ENCODE data around the gene MTIF2. TPM values are rescaled to one million over a fixed set of nuclear protein-coding genes. Genes with fewer than 3 reads are reported as not detected.
A peak's percentile ranks its signal among the peaks of the same experiment; 100 is the strongest.
"Not testable (repeated sequence)": the region's sequence is repeated elsewhere in the genome, so short reads cannot be mapped to it uniquely, and the experiment has no call there.

The MTIF2 gene
- total RNA-seq, 1 experiment from 2014 or later, result 49.6 TPM

DNA sequence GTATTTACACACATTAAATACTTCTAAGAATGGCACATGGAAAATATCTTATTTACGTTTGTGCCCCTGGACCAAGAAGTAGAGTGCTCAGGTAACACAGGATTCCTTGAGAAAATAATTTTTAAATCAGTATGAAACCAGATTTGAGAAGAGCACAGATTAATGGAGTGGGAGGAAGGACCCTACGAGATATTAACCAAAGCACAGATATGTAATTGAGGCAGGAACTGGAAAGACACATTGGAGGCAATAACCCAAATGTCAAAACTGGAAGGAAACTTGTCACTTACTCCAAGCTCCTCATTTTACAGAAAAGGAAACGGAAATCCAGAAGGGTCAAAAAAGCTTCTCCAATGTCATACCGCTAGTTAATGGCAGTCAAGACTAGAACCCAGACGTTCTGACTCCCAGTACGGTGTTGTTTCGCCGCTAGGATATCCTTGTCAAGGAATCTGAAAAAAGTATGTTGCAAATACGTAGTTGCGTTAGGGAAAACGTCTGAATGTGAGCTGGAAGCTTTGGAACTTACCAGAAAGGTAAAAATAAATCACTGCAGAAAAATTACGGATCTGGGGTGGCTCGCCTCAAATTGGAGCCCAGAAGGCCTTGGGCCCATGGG is 634 bp downstream of the MTIF2 start:
- Histone ChIP-seq H3K4me2 (ENCODE audit: low read length) (peak overlapping the region; percentile 95), H3K27me3 (ENCODE audit: low read length) (no peaks in the 10 kb centered on the region), H3K4me3 (ENCODE audit: low read length) (peak overlapping the region; percentile 90), H3K36me3 (ENCODE audit: low read depth, low read length) (peaks cover 10% of the 10 kb centered on the region), H2AFZ (ENCODE audit: low read length) (peak overlapping the region; percentile 78), H3K9me3 (ENCODE audit: low read length) (no peaks in the 10 kb centered on the region), H3K9ac (ENCODE audit: low read length) (peak overlapping the region; percentile 91), H3K79me2 (ENCODE audit: low read length) (peaks cover 22% of the 10 kb centered on the region), H3K27ac (ENCODE audit: low read length) (peak overlapping the region; percentile 57), H3K9me2 (replicated peaks; ENCODE audit: low read length) (no peaks in the 10 kb centered on the region), H3F3A (ENCODE audit: low read length, unreplicated experiment) (no peaks in the 10 kb centered on the region), H4K20me1 (ENCODE audit: low read length) (no peaks in the 10 kb centered on the region), H3K4me1 (ENCODE audit: insufficient read depth, low read length) (peaks cover 12% of the 10 kb centered on the region)
- TF ChIP-seq EZH2 (IDR thresholded peaks at IDR 0.05; ENCODE audit: low read length, unreplicated experiment) (no peak), EZH2phosphoT487 (IDR thresholded peaks at IDR 0.05; ENCODE audit: borderline replicate concordance, low read length) (no peak)
- TF ChIP-seq, protein P1, sequence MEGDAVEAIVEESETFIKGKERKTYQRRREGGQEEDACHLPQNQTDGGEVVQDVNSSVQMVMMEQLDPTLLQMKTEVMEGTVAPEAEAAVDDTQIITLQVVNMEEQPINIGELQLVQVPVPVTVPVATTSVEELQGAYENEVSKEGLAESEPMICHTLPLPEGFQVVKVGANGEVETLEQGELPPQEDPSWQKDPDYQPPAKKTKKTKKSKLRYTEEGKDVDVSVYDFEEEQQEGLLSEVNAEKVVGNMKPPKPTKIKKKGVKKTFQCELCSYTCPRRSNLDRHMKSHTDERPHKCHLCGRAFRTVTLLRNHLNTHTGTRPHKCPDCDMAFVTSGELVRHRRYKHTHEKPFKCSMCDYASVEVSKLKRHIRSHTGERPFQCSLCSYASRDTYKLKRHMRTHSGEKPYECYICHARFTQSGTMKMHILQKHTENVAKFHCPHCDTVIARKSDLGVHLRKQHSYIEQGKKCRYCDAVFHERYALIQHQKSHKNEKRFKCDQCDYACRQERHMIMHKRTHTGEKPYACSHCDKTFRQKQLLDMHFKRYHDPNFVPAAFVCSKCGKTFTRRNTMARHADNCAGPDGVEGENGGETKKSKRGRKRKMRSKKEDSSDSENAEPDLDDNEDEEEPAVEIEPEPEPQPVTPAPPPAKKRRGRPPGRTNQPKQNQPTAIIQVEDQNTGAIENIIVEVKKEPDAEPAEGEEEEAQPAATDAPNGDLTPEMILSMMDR (conservative IDR thresholded peaks at IDR 0.05; ENCODE audit: low read depth, low read length), result no peak
- CTCF ChIA-PET, result no interaction called here
- DNase-seq (peak; percentile 13), ATAC-seq (peak; percentile 16)
- POLR2A ChIA-PET (ENCODE audit: unreplicated experiment), result interaction anchor here (0.6 kb wide), 6 partner anchors 36 to 545 kb away, joined by 3 to 7 read pairs (median 5); partner anchors contain the start of genes CFAP36, CLHC1, EML6 and RPS27A
- BruUV-seq (replicated peaks), result TSS peak; percentile 91
- intact Hi-C loops (cut with micrococcal nuclease), result loop anchor here (2.0 kb wide), 1 partner anchor 164 kb away; no protein-coding TSS in a partner anchor

DNA sequence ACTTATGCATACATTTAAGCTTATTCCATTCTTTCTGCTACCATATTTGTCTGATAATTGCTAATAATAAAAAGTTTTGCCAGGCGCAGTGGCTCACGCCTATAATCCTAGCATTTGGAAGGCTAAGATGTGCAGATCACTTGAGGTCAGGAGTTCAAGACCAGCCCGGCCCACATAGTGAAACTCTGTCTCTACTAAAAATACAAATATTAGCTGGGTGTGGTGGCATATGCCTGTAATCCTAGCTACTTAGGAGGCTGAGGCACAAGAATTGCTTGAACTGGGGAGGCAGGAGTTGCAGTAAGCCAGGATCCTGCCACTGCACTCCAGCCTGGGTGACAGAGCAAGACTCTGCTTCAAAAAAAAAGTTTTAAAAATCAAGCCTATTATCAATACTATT is 9.4 kb downstream of the MTIF2 start:
- H3K4me1 ChIP-seq (ENCODE audit: insufficient read depth, low read length); H3K79me2 ChIP-seq (ENCODE audit: low read length); H3K27me3 ChIP-seq (ENCODE audit: low read length); H3K9me3 ChIP-seq (ENCODE audit: low read length); POLR2A ChIA-PET (ENCODE audit: unreplicated experiment); H3K4me3 ChIP-seq (ENCODE audit: low read length); H3F3A ChIP-seq (ENCODE audit: low read length, unreplicated experiment); H4K20me1 ChIP-seq (ENCODE audit: low read length); H2AFZ ChIP-seq (ENCODE audit: low read length); H3K9me2 ChIP-seq (replicated peaks; ENCODE audit: low read length); H3K4me2 ChIP-seq (ENCODE audit: low read length); H3K9ac ChIP-seq (ENCODE audit: low read length); BruUV-seq (replicated peaks); H3K27ac ChIP-seq (ENCODE audit: low read length); CTCF ChIA-PET; DNase-seq; ATAC-seq; intact Hi-C loops (cut with micrococcal nuclease): not testable (repeated sequence)
- H3K36me3 ChIP-seq (ENCODE audit: low read depth, low read length), result peaks cover 22% of the 10 kb centered on the region; the same call in 1 of the 2 replicates

DNA sequence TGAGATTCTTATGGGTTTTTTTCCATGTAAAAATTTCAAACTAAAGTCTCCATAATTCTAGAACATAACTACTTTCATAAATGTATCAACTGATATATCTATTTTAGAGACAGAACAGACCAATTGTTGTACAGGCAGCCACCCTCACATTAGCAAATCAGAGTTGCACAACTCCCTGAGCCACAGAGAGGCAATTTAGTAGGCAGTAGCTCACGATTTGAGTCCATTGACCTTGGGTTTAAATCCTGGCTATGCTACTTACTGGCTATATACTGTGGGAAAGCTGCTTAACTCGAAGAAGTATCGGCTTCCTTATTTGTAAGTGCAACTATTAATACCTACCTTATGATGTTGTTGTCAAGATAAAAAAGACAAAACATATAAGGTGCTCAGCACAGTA is 16.2 kb downstream of the MTIF2 start:
- Histone ChIP-seq H4K20me1 (ENCODE audit: low read length) (no peaks in the 10 kb centered on the region), H3K9me3 (ENCODE audit: low read length) (no peaks in the 10 kb centered on the region), H2AFZ (ENCODE audit: low read length) (no peak overlapping the region), H3K36me3 (ENCODE audit: low read depth, low read length) (peaks cover 44% of the 10 kb centered on the region), H3K79me2 (ENCODE audit: low read length) (no peaks in the 10 kb centered on the region), H3K9me2 (replicated peaks; ENCODE audit: low read length) (no peaks in the 10 kb centered on the region), H3K4me3 (ENCODE audit: low read length) (no peak overlapping the region), H3F3A (ENCODE audit: low read length, unreplicated experiment) (no peaks in the 10 kb centered on the region), H3K4me1 (ENCODE audit: insufficient read depth, low read length) (no peaks in the 10 kb centered on the region), H3K9ac (ENCODE audit: low read length) (no peak overlapping the region), H3K4me2 (ENCODE audit: low read length) (no peak overlapping the region), H3K27ac (ENCODE audit: low read length) (no peak overlapping the region), H3K27me3 (ENCODE audit: low read length) (no peaks in the 10 kb centered on the region)
- BruUV-seq (replicated peaks), result no TSS peak
- TF ChIP-seq EZH2 (IDR thresholded peaks at IDR 0.05; ENCODE audit: low read length, unreplicated experiment) (no peak), EZH2phosphoT487 (IDR thresholded peaks at IDR 0.05; ENCODE audit: borderline replicate concordance, low read length) (no peak)
- TF ChIP-seq, protein P1 (conservative IDR thresholded peaks at IDR 0.05; ENCODE audit: low read depth, low read length), result no peak
- ATAC-seq, result no peak
- CTCF ChIA-PET, result no interaction called here
- intact Hi-C loops (cut with micrococcal nuclease), result no loop called here
- POLR2A ChIA-PET (ENCODE audit: unreplicated experiment), result no interaction called here
- no peak for DNase-seq
